ENCODE data around the gene PLCXD3.

PLCXD3 gene

DNA sequence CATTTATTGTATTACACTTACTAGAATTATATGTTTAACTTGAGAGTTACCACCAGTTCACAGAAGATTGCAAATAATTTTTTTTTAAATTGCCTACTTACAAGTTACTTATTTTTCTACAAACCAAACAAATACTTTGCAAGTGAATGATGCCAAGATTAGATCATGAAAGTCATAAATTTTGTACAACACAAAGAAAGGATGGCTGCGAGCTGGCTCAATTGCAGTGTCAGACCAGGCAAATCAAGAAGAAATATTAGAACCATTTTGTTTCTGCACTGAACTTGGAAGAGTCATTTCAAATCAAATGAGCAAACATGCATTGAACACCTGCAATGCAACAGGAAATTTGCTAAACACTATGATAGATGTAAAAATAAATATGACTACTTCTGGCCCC lies 97.3 kb downstream of the PLCXD3 start:
- no peak for DNase-seq (ENCODE audit: low read depth)

- no peak for DNase-seq (ENCODE audit: low read depth)
These were observed 97.9 kb downstream of the PLCXD3 start for GRCh38 chr5:41412496-41412895.

GRCh38 chr5:41410737-41411136 lies 99.7 kb downstream of the PLCXD3 start:
- DNase-seq (ENCODE audit: low read depth), result no peak

DNA sequence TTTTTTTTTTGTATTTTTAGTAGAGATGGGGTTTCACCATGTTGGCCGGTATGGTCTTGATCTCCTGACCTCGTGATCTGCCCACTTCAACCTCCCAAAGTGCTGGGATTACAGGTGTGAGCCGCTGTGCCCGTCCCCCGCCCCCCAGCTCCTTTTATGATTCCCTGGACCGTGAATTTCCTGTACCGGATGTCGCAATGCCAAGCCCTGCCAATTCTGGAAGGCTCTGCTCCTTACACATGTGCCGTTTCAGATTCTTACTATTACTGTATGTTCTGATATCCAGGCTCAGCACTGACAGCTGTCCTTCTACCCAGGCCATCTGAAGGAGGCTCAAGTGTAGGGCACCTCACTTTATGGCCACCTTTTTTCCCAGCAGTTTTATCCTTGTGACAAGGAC lies 100.1 kb downstream of the PLCXD3 start:
- DNase-seq (ENCODE audit: low read depth), result no peak

DNA sequence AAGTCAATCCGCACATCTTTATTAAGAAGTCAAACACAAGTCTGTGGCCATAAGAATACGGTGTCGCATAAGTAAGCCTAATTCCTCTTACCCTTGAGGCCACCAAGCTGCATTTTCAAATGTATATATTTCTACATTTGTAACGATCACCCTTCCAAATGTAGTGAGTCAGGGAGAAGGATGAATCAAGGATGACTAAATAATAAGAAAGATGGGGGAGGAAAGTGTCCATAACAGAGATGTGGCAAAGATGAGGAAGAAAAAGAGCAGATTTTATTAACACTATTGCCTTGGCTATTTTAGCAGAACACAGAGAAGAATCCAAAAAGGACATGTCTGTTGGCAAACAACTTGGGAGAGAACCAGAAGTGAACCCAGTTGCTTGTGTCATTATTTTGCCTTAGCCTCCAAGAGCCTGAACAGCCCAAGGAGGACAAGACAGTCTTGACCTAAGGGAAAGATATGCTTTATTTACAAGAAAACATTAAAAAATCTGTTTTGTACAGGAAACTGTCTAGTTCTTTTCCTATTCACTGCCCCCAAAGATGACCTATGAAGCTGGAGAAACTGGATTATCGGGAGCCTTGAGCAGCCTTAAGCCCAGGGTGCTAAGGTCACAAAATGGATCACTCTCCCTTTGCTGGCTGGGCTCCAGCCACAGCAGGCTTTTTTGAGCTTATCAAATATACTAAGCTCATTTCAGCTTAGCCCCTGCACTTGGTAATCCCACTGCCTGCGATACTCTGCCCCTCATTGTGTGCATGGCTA lies 101.5 kb downstream of the PLCXD3 start:
- DNase-seq (ENCODE audit: low read depth), result no peak

GRCh38 chr5:41406936-41407335 lies 103.5 kb downstream of the PLCXD3 start:
- no peak for DNase-seq (ENCODE audit: low read depth)

- no peak for DNase-seq (ENCODE audit: low read depth)
These were observed 104.0 kb downstream of the PLCXD3 start for GRCh38 chr5:41406424-41406823.

DNA sequence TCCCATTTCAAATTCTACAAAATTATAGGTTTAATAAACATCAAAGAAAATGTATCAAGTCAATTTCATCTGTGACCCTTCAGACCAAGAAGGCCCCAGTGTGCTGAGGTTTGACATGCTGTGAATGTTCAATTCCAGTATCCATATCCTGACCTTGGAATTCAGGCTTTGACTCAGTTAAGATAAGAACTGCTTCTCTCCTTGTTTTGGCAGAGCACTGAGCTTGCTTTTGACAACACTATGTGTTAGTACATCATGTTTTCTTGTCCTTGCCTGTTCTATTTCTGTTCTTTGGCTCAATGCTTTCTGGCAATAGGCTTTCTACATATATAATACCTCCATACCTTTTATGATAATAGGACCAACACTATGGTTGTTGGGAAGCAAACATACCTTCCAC lies 105.6 kb downstream of the PLCXD3 start:
- no peak for DNase-seq (ENCODE audit: low read depth)

- no peak for DNase-seq (ENCODE audit: low read depth)
These were observed 106.6 kb downstream of the PLCXD3 start for GRCh38 chr5:41403846-41404245.

DNA sequence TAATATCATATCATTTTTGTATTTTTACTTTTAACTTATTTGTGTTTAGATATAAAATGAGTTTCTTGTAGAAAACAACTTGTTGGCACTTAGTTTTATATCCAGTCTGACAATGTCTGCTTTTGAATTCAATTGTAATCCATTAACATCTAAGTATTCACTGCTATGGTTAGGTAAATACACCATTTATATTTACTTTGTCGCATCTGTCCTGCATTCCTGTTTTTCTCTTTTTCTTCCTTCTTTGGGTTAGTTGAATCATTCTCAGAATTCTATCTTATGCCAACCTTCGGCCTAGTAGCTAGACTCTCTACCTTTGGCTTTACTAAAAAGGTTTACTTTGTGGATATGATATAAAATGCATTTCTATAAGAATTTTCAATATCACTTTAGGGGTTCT lies 107.6 kb downstream of the PLCXD3 start:
- DNase-seq (ENCODE audit: low read depth), result no peak

GRCh38 chr5:41399839-41400238 lies 110.6 kb downstream of the PLCXD3 start:
- DNase-seq (ENCODE audit: low read depth), result no peak

DNA sequence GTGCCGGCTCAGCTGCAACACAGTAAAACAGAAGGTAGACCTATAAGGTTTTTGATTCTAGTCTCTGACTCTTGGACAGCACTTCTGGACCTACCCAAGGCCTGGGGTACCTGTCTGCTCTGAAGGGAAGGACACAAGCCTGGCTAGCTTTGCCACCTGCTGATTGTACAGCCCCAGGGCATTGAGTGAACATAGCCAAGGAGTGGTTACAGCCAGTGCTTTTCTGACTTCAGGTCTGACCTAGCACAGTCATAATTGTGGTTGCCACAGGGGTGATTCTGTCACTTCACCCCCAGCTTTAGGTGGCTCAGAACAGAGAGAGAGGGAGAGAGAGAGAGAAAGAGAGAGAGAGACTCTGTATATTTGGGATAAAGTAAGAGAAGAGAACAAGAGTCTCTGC lies 118.4 kb downstream of the PLCXD3 start:
- no peak for DNase-seq (ENCODE audit: low read depth)

GRCh38 chr5:41374631-41375030 lies 135.8 kb downstream of the PLCXD3 start:
- no peak for DNase-seq (ENCODE audit: low read depth)

DNA sequence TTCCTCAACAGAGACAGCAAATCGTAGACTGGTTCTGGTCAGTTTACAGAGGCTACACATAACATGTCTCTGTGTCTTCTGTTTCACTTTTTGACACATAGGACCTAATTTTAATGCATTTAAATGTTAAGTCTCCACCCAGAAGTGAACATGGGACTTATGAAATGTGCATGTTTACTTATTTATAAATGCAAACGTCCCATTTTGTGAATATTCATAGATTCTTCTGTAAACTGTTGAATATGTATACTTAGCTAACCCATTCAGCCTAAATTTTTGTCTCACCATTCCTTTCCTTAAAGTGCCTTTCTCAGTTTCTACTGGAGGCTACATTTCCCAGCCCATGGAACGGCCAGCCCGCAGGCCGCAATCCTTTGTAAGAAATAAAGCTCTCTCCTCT lies 137.2 kb downstream of the PLCXD3 start:
- DNase-seq (ENCODE audit: low read depth), result no peak

DNA sequence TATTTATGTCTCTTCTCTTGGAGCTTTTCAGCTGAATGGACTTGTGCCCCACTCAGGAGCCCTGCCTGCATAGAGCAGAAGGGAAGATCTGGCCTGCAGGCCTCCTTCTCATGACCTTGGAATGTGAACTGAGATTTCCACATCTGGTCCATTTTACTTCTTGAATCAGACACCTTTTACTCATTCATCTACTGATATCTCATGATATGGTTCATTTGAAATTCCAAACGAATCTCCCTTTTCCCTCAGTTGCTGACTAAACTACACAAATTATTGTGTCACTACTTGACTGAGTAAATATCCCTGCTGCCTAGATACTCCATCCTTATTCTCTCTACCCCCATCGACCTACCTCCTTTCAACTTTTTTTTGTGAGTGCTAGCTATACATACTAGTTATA lies 138.7 kb downstream of the PLCXD3 start:
- no peak for DNase-seq (ENCODE audit: low read depth)

DNA sequence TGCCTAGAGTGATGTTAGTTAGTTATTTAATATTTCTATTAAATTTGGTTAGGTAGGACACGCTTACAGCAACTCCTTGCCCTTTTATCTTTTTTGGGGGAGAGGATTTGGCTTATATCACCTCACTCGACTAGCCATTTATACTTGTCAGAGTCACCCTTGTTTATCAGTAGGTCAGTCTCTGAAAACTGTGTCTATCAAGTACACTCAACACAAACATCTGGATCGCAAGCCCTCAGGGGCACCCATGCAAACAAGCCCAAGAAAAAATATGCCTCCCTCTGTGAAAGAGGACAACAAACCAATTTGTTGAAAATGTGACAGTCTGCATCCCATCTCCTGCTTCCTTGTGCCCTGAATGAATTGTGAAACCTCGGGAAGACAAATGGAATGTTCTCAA lies 139.9 kb downstream of the PLCXD3 start:
- no peak for DNase-seq (ENCODE audit: low read depth)

GRCh38 chr5:41369799-41370198 lies 140.6 kb downstream of the PLCXD3 start:
- DNase-seq (ENCODE audit: low read depth), result no peak

DNA sequence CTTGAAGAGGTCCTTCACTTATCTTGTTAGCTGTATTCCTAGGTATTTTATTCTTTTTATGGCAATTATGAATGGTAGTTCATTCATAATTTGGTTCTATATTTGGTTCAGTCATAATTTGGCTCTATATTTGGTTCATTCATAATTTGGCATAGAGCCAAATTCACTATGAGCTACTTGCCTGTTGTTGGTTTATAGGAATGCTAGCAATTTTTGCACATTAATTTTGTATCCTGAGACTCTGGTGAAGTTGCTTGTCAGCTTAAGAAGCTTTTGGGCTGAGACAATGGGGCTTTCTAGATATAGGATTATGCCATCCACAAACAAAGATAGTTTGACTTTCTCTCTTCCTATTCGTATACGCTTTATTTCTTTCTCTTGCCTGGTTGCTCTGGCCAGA lies 142.2 kb downstream of the PLCXD3 start:
- DNase-seq (ENCODE audit: low read depth), result no peak

DNA sequence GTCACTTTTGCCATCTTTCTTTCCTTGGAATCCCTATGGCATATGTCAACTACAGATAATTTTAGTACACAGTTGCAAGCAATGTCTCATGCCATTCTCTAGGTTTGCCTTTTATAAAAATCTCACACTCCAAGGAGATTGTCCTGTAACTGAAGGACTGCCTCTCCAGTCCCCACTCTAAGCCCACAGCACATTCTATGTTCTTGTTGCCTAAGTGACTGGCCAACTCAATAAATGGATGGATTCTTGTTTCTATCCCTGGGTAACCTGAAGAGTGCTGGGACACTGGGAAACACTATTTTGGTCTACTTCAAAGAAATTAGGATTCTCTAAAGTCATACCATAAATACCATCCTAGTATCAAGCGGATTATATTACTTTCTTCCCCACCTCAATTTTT lies 145.0 kb downstream of the PLCXD3 start:
- DNase-seq (ENCODE audit: low read depth), result no peak

DNA sequence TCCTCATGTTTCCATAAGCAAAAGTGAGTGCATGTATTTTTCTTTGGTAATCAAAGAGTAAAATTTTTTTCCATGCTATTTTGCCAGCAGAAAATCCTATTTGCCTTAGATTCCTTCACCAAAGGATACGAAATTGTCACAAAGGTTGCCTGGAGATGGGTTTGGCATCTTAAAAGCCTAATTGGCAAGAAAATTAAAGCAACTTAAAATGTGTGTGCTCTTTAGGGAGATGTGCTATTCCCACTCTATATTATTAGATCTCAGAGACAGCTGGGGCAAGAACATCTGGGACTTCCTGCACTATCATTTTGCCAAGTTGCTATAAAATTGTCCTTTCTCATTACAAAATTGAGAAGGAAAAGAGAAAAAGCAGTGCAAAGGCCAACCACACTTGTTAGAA lies 146.1 kb downstream of the PLCXD3 start:
- no peak for DNase-seq (ENCODE audit: low read depth)

DNA sequence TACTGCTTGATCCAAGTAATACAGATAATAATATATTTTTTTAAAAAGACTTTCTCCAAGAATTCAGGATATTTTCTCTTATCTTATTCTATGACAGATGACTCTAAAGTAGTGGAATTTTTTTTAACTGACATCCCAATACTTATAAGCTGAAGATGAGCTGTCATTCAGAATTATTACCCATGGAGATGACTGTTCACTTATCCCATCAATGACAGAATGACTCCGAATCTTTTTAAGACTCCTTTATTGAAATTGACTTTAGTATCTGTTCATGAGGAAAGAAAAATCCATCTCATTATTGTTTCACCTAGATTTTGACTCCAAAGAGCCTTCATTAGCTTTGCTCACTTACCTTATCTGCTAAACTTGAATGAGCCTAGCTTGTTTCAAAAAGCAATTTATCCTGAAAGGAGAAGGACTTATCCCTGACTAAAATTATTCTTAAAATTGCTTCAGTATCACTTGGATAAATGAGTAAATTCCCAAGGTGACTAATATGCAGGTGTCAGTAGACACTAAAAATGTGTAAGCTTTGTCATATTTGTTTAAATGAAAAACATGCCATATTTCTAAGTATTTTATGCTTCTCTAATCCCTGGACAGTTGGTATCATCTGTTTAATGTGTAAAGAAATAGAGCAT lies 146.9 kb downstream of the PLCXD3 start:
- DNase-seq (ENCODE audit: low read depth), result no peak

DNA sequence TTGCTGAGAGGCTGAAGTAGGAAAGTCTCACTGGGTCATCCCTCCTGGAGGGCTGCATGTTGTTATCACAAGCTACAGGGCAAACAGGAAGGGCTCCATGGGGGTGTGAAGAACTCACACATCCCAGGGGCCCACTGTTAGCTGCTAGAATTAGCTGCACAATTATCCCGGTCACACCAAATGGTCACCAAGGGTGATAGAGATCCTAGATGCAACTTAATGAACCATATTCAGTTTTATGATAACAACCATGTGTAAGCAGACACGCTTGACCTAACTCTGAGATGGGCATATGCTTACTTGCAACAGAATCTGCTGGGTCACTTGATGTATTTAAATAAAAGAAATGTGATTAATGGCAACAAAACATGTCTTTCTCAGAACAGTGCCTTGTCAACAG lies 153.6 kb downstream of the PLCXD3 start:
- DNase-seq (ENCODE audit: low read depth), result no peak

- no peak for DNase-seq (ENCODE audit: low read depth)
These were observed 160.6 kb downstream of the PLCXD3 start for GRCh38 chr5:41349846-41350245.

- no peak for DNase-seq (ENCODE audit: low read depth)
These were observed 162.8 kb downstream of the PLCXD3 start for GRCh38 chr5:41347569-41347968.
